HL-60/S4 (cell line): ENCODE data around the gene FMN2.

Experiments
- in situ Hi-C: fragments of 300-500 bp; cut with MboI; formaldehyde crosslinking; loops from 2 replicates; pipeline ENCODE4 v1.14.3; 2022; ENCODE audit warnings: low sequenced_read_pairs

FMN2 gene

GRCh38 chr1:240474133-240474614 is 382.5 kb downstream of the FMN2 start:
- in situ Hi-C loops: no loop called here

GRCh38 chr1:240475832-240476231 is 384.1 kb downstream of the FMN2 start:
- in situ Hi-C loops: no loop called here

- in situ Hi-C loops: no loop called here
Observed at GRCh38 chr1:240478536-240478935, 386.9 kb downstream of the FMN2 start.

- in situ Hi-C loops: no loop called here
Observed at GRCh38 chr1:240484804-240485443, 393.2 kb downstream of the FMN2 start.

GRCh38 chr1:240486611-240487010 is 394.9 kb downstream of the FMN2 start:
- in situ Hi-C loops: no loop called here

- in situ Hi-C loops: no loop called here
Observed at GRCh38 chr1:240487493-240487892, 395.8 kb downstream of the FMN2 start.

GRCh38 chr1:240491156-240491555 is 399.5 kb downstream of the FMN2 start:
- in situ Hi-C loops: no loop called here

- in situ Hi-C loops: no loop called here
Observed at GRCh38 chr1:240491796-240492195, 400.1 kb downstream of the FMN2 start.

GRCh38 chr1:240492832-240493440 is 401.3 kb downstream of the FMN2 start:
- in situ Hi-C loops: no loop called here

- in situ Hi-C loops: no loop called here
Observed at GRCh38 chr1:240495601-240496000, 403.9 kb downstream of the FMN2 start.

GRCh38 chr1:240496356-240496755 is 404.7 kb downstream of the FMN2 start:
- in situ Hi-C loops: no loop called here

GRCh38 chr1:240496941-240497340 is 405.3 kb downstream of the FMN2 start:
- in situ Hi-C loops: no loop called here

GRCh38 chr1:240497908-240498307 is 406.2 kb downstream of the FMN2 start:
- in situ Hi-C loops: no loop called here

GRCh38 chr1:240498335-240498734 is 406.7 kb downstream of the FMN2 start:
- in situ Hi-C loops: no loop called here

- in situ Hi-C loops: no loop called here
Observed at GRCh38 chr1:240499012-240499411, 407.3 kb downstream of the FMN2 start.

- in situ Hi-C loops: no loop called here
Observed at GRCh38 chr1:240500647-240501046, 409.0 kb downstream of the FMN2 start.

- in situ Hi-C loops: no loop called here
Observed at GRCh38 chr1:240501115-240501514, 409.4 kb downstream of the FMN2 start.

- in situ Hi-C loops: no loop called here
Observed at GRCh38 chr1:240503036-240503435, 411.4 kb downstream of the FMN2 start.

GRCh38 chr1:240503558-240503957 is 411.9 kb downstream of the FMN2 start:
- in situ Hi-C loops: no loop called here

GRCh38 chr1:240506176-240506575 is 414.5 kb downstream of the FMN2 start:
- in situ Hi-C loops: no loop called here

- in situ Hi-C loops: no loop called here
Observed at GRCh38 chr1:240508201-240508600, 416.5 kb downstream of the FMN2 start.

GRCh38 chr1:240508950-240509349 is 417.3 kb downstream of the FMN2 start:
- in situ Hi-C loops: no loop called here

- in situ Hi-C loops: no loop called here
Observed at GRCh38 chr1:240511789-240512188, 420.1 kb downstream of the FMN2 start.
